SK-N-SH (cell line): ENCODE results near the gene KRT13. TPM values are rescaled to one million over a fixed set of nuclear protein-coding genes. Genes with fewer than 3 reads are reported as not detected.

ENCODE experiments used
- CTCF ChIA-PET: fragments of 300-600, 350-600 bp; formaldehyde crosslinking; extraction: SDS; loops from one replicate; lab custom pipeline; 2021; lab: Yijun Ruan, JAX
- POLR2A ChIA-PET: fragments of 350-600 bp; sonication (Branson Sonifier 250); formaldehyde crosslinking; extraction: SDS; loops from one replicate; lab custom pipeline; 2020; ENCODE audit warnings: antibody characterized with exemption, inconsistent platforms; lab: Yijun Ruan, JAX
- DNase-seq: peaks from one replicate; pipeline ENCODE4 v3.0.0; 2012
- H2AFZ ChIP-seq: fragments of 200-600 bp; sonication (generic); 2 replicates; pipeline ENCODE4 v1.8.1; 2016; ENCODE audit warnings: antibody characterized with exemption, mild to moderate bottlenecking, low read depth
- H3F3A ChIP-seq: fragments of 200-600 bp; sonication (generic); replicated peaks from 2 replicates; pipeline ENCODE3; 2016; ENCODE audit warnings: antibody characterized with exemption, mild to moderate bottlenecking; ENCODE audit not compliant: insufficient read depth
- H3K27ac ChIP-seq, 2 experiments: fragments of 200-500 bp in 1 of 2; fragments of 200-600 bp in 1 of 2; sonication (Bioruptor generic) in 1 of 2; sonication (generic), shearing (Covaris generic) in 1 of 2; 2 replicates each; pipeline versions ENCODE4 v1.5.1 to v1.6.1; 2014 to 2016; ENCODE audit warnings: low read depth in 2 of 2, inconsistent platforms in 1 of 2, low read length in 1 of 2, mild to moderate bottlenecking in 1 of 2, mixed read lengths in 1 of 2
- H3K27me3 ChIP-seq: fragments of 200-600 bp; sonication (generic), shearing (Covaris generic); 2 replicates; pipeline ENCODE4 v1.6.1; 2016; ENCODE audit warnings: mixed run types; ENCODE audit not compliant: insufficient read depth
- H3K36me3 ChIP-seq, 2 experiments: fragments of 200-500 bp in 1 of 2; fragments of 200-600 bp in 1 of 2; sonication (Bioruptor generic) in 1 of 2; sonication (generic) in 1 of 2; replicated peaks in 1 of 2; 2 replicates each; pipeline versions ENCODE3 to v1.5.1; 2014 to 2016; ENCODE audit warnings: low read length in 1 of 2, mild to moderate bottlenecking in 1 of 2; ENCODE audit not compliant: insufficient read depth in 2 of 2, control insufficient read depth in 1 of 2
- H3K4me1 ChIP-seq, 2 experiments: fragments of 200-500 bp in 1 of 2; fragments of 200-600 bp in 1 of 2; sonication (Bioruptor generic) in 1 of 2; sonication (generic), shearing (Covaris generic) in 1 of 2; 2 replicates each; pipeline versions ENCODE4 v1.5.1 to v1.6.1; 2014 to 2016; ENCODE audit warnings: low read depth in 1 of 2, low read length in 1 of 2, mixed run types in 1 of 2; ENCODE audit not compliant: insufficient read depth in 2 of 2, control insufficient read depth in 1 of 2
- H3K4me2 ChIP-seq: fragments of 200-600 bp; sonication (generic), shearing (Covaris generic); 2 replicates; pipeline ENCODE4 v1.6.1; 2017; ENCODE audit warnings: mixed run types
- H3K4me3 ChIP-seq, 2 experiments: fragments of 200-500 bp in 1 of 2; fragments of 200-600 bp in 1 of 2; sonication (Bioruptor generic) in 1 of 2; sonication (generic), shearing (Covaris generic) in 1 of 2; 2 replicates each; pipeline versions ENCODE4 v1.5.1 to v1.8.1; 2014 to 2016; ENCODE audit warnings: low read depth in 2 of 2, inconsistent platforms in 1 of 2, low read length in 1 of 2, mild to moderate bottlenecking in 1 of 2, mixed read lengths in 1 of 2, moderate library complexity in 1 of 2
- H3K79me2 ChIP-seq: fragments of 200-600 bp; sonication (generic); 2 replicates; pipeline ENCODE4 v1.8.1; 2017; ENCODE audit warnings: mild to moderate bottlenecking; ENCODE audit not compliant: insufficient read depth
- H3K9ac ChIP-seq: fragments of 200-600 bp; sonication (generic); 2 replicates; pipeline ENCODE4 v1.6.1; 2017; ENCODE audit warnings: mixed run types
- H3K9me2 ChIP-seq: fragments of 200-600 bp; sonication (generic); 2 replicates; pipeline ENCODE4 v1.6.1; 2017; ENCODE audit warnings: mixed run types
- H3K9me3 ChIP-seq: fragments of 200-600 bp; sonication (generic); 2 replicates; pipeline ENCODE4 v1.6.1; 2017; ENCODE audit warnings: mixed run types, mild to moderate bottlenecking, moderate library complexity
- H4K20me1 ChIP-seq: fragments of 200-600 bp; sonication (generic); 2 replicates; pipeline ENCODE4 v1.6.1; 2017; ENCODE audit warnings: mild to moderate bottlenecking, mixed run types; ENCODE audit not compliant: insufficient read depth
- CHD2 ChIP-seq: fragments of 150-350 bp; IDR thresholded peaks from 2 replicates; pipeline ENCODE4 v1.6.1; 2018; ENCODE audit warnings: low read length; ENCODE audit not compliant: partially characterized antibody
- EZH2phosphoT487 ChIP-seq: fragments of 200-600 bp; sonication (generic); IDR thresholded peaks from 2 replicates; pipeline ENCODE4 v1.6.1; 2017; ENCODE audit warnings: low read depth, mixed run types, mild to moderate bottlenecking, antibody characterized with exemption, moderate library complexity, borderline replicate concordance
- GATA2 ChIP-seq: sonication (generic); formaldehyde crosslinking; IDR thresholded peaks from 2 replicates; pipeline ENCODE4 v1.5.0; 2020; ENCODE audit warnings: mild to moderate bottlenecking, missing genetic modification reagents
- MXI1 ChIP-seq: IDR thresholded peaks from 2 replicates; pipeline ENCODE4 v1.6.1; 2012; ENCODE audit warnings: mild to moderate bottlenecking, low read depth, low read length, improper control_type of control experiment
- NFIC ChIP-seq: IDR thresholded peaks from 2 replicates; pipeline ENCODE4 v1.4.0; 2012; ENCODE audit warnings: borderline replicate concordance
- NRF1 ChIP-seq: IDR thresholded peaks from 2 replicates; pipeline ENCODE4 v1.6.1; 2012; ENCODE audit warnings: low read depth, mild to moderate bottlenecking, low read length
- RXRA ChIP-seq: IDR thresholded peaks from 2 replicates; pipeline ENCODE4 v1.4.0; 2012; ENCODE audit warnings: low read depth, mild to moderate bottlenecking, borderline replicate concordance
- SIN3A ChIP-seq: IDR thresholded peaks from 2 replicates; pipeline ENCODE4 v1.6.1; 2012; ENCODE audit warnings: low read depth, mild to moderate bottlenecking, low read length, moderate library complexity, borderline replicate concordance
- TCF12 ChIP-seq: IDR thresholded peaks from 2 replicates; pipeline ENCODE4 v1.4.0; 2012
- ZBTB33 ChIP-seq: IDR thresholded peaks from 2 replicates; pipeline ENCODE4 v1.4.0; 2012; ENCODE audit warnings: low read depth, borderline replicate concordance
- WGBS: methylation state at CpG from one replicate; pipeline ENCODE4 v1.1.6; 2017; ENCODE audit warnings: low lambda C conversion rate; 5-methylcytosine and 5-hydroxymethylcytosine counted together
- polyA plus RNA-seq, 3 experiments: library from polyadenylated mRNA; depleted of rRNA; stranded (reverse); fragments of >200 nt; gene quantifications; 2 replicates each; pipeline ENCODE4 v1.2.3, GENCODE V29; 2012
- TF ChIP-seq, protein P1 (sequence below): IDR thresholded peaks from 2 replicates; pipeline ENCODE4 v1.6.1; 2012; ENCODE audit warnings: mild to moderate bottlenecking, low read depth, low read length, moderate library complexity
- TF ChIP-seq, protein P2 (sequence below): fragments of 150-350 bp; IDR thresholded peaks from 2 replicates; pipeline ENCODE4 v1.6.1; 2017; ENCODE audit warnings: antibody characterized with exemption, low read length, low read depth, borderline replicate concordance
- TF ChIP-seq, protein P3 (sequence below): IDR thresholded peaks from 2 replicates; pipeline ENCODE4; 2012

Gene KRT13
- polyA plus RNA-seq, 1 of the 3 experiments (the other 2 are of a cell fraction): 0.39 TPM

DNA sequence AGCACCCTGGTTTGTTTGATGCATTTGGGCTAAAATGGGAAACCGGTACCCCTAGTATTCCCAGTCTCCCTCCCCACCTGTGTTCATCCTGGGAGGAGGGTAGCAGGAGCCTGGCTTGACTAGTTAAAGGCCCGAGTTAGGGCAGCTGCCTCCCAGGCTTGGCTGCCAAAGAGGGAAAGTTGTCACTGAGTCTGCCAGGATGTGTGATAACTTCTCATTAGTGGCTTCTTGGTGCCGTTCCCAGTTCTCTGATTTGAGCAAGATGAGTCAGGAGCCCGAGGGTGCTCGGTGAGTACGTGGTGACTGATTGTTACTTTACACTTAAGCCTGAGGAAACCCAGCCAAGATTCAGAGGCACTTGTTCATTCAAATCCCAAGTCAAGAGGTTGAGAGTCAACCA lies 40.7 kb downstream of the KRT13 start (continued):
- TF ChIP-seq SIN3A: no peak
- TF ChIP-seq EZH2phosphoT487: no peak
- no peak for TF ChIP-seq RXRA

- Histone ChIP-seq H2AFZ (no peak overlapping the region), H3K4me2 (no peak overlapping the region), H3F3A (no peaks in the 10 kb centered on the region), H4K20me1 (no peaks in the 10 kb centered on the region), H3K4me3 (no peak overlapping the region), H3K27me3 (no peaks in the 10 kb centered on the region), H3K27ac (no peak overlapping the region), H3K9me2 (no peaks in the 10 kb centered on the region), H3K79me2 (no peaks in the 10 kb centered on the region), H3K4me1 (peaks cover 11 to 17% of the 10 kb centered on the region in 2 experiments; a peak in 2 of 4 replicates), H3K9ac (no peak overlapping the region), H3K36me3 (no peaks in the 10 kb centered on the region), H3K9me3 (no peaks in the 10 kb centered on the region)
- no peak for DNase-seq
- ChIA-PET POLR2A (no interaction called here), CTCF (interaction anchor here (1.2 to 1.9 kb wide), 3 partner anchors 84 to 185 kb away, joined by 3 to 7 read pairs (median 5); no protein-coding TSS in a partner anchor)
- WGBS: 80% methylated on average over 10 of the region's 11 CpGs
- TF ChIP-seq, protein P1, sequence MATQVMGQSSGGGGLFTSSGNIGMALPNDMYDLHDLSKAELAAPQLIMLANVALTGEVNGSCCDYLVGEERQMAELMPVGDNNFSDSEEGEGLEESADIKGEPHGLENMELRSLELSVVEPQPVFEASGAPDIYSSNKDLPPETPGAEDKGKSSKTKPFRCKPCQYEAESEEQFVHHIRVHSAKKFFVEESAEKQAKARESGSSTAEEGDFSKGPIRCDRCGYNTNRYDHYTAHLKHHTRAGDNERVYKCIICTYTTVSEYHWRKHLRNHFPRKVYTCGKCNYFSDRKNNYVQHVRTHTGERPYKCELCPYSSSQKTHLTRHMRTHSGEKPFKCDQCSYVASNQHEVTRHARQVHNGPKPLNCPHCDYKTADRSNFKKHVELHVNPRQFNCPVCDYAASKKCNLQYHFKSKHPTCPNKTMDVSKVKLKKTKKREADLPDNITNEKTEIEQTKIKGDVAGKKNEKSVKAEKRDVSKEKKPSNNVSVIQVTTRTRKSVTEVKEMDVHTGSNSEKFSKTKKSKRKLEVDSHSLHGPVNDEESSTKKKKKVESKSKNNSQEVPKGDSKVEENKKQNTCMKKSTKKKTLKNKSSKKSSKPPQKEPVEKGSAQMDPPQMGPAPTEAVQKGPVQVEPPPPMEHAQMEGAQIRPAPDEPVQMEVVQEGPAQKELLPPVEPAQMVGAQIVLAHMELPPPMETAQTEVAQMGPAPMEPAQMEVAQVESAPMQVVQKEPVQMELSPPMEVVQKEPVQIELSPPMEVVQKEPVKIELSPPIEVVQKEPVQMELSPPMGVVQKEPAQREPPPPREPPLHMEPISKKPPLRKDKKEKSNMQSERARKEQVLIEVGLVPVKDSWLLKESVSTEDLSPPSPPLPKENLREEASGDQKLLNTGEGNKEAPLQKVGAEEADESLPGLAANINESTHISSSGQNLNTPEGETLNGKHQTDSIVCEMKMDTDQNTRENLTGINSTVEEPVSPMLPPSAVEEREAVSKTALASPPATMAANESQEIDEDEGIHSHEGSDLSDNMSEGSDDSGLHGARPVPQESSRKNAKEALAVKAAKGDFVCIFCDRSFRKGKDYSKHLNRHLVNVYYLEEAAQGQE: peak; percentile 43; the same call in 1 of the 2 replicates
- TF ChIP-seq, protein P2, sequence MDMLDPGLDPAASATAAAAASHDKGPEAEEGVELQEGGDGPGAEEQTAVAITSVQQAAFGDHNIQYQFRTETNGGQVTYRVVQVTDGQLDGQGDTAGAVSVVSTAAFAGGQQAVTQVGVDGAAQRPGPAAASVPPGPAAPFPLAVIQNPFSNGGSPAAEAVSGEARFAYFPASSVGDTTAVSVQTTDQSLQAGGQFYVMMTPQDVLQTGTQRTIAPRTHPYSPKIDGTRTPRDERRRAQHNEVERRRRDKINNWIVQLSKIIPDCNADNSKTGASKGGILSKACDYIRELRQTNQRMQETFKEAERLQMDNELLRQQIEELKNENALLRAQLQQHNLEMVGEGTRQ: no peak
Measured at GRCh38 chr17:41464173-41464572, 41.2 kb downstream of the KRT13 start.

DNA sequence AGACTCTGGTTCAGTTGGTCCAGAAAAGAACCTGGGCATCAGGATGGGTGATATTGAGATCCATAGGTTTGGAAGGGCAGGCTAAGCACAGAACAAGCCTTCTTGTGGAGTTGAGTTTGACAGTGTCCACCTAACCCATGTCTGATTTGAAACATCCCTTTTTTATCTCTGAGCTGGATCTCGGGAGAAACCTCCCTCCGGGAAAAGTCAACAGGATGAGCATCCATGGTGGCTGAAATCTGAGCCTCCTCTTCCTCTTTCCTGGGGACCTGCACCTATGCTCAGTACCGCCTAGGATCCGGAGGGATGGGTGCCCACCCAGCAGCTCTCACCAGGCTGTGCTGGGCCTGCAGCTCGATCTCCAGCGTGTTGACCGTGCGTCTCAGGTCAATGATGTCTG lies 41.7 kb downstream of the KRT13 start:
- TF ChIP-seq NRF1 (no peak), CHD2 (no peak), MXI1 (no peak), NFIC (no peak), ZBTB33 (no peak), EZH2phosphoT487 (no peak), TCF12 (no peak), GATA2 (CRISPR knock-in tag) (no peak)
- TF ChIP-seq, protein P3, sequence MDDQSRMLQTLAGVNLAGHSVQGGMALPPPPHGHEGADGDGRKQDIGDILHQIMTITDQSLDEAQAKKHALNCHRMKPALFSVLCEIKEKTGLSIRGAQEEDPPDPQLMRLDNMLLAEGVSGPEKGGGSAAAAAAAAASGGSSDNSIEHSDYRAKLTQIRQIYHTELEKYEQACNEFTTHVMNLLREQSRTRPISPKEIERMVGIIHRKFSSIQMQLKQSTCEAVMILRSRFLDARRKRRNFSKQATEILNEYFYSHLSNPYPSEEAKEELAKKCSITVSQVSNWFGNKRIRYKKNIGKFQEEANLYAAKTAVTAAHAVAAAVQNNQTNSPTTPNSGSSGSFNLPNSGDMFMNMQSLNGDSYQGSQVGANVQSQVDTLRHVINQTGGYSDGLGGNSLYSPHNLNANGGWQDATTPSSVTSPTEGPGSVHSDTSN: no peak
- H3K9me2 ChIP-seq: no peaks in the 10 kb centered on the region
- no peak overlapping the region for H3K4me2 ChIP-seq
- peaks cover 11 to 17% of the 10 kb centered on the region in 2 experiments; a peak in 2 of 4 replicates for H3K4me1 ChIP-seq
- H3K36me3 ChIP-seq: no peaks in the 10 kb centered on the region
- CTCF ChIA-PET: interaction anchor here (1.2 to 1.9 kb wide), 3 partner anchors 85 to 185 kb away, joined by 3 to 7 read pairs (median 5); no protein-coding TSS in a partner anchor
- H3K9ac ChIP-seq: no peak overlapping the region
- no peak overlapping the region for H3K4me3 ChIP-seq
- POLR2A ChIA-PET: no interaction called here
- H4K20me1 ChIP-seq: no peaks in the 10 kb centered on the region
- H3F3A ChIP-seq: no peaks in the 10 kb centered on the region
- H3K27me3 ChIP-seq: no peaks in the 10 kb centered on the region
- no peak for DNase-seq
- H3K27ac ChIP-seq: no peak overlapping the region
- H3K79me2 ChIP-seq: no peaks in the 10 kb centered on the region
- WGBS: 71% methylated on average over 2 of the region's 8 CpGs
- no peaks in the 10 kb centered on the region for H3K9me3 ChIP-seq
- H2AFZ ChIP-seq: no peak overlapping the region
